H1 (cell line): ENCODE data around the gene NDUFB8. TPM values are rescaled to one million over a fixed set of nuclear protein-coding genes. Genes with fewer than 3 reads are reported as not detected.
A peak's percentile ranks its signal among the peaks of the same experiment; 100 is the strongest.

Experiments
- CTCF ChIA-PET: fragments of 300-600 bp; sonication (Branson Sonifier 250); formaldehyde crosslinking; loops from one replicate; lab custom pipeline; 2021; ENCODE audit not compliant: partially characterized antibody; lab: Charles Lee
- POLR2A ChIA-PET: fragments of 300-600 bp; sonication (Branson Sonifier 250); formaldehyde crosslinking; loops from one replicate; lab custom pipeline; 2021; ENCODE audit warnings: inconsistent platforms; ENCODE audit not compliant: partially characterized antibody; lab: Charles Lee
- DNase-seq, 2 experiments: peaks; one replicate each; pipeline versions ENCODE4 v3.0.0 to v3.0.0-alpha.2; 2010 to 2022; ENCODE audit warnings: low spot score in 2 of 2, low read depth in 1 of 2, mixed read lengths in 1 of 2
- FAIRE-seq: peaks from 2 replicates; lab custom pipeline; 2011; peaks lifted over from hg19 to GRCh38; lab: Jason Lieb, UNC
- H2AFZ ChIP-seq: 2 replicates; pipeline ENCODE4 v1.8.1; 2012; ENCODE audit warnings: low read length, inconsistent platforms
- H2AK5ac ChIP-seq: 2 replicates; pipeline ENCODE4 v1.6.1; 2013; ENCODE audit warnings: low read depth, low read length
- H2BK120ac ChIP-seq: replicated peaks from 2 replicates; pipeline ENCODE3; 2013; ENCODE audit warnings: low read depth, low read length, inconsistent platforms
- H2BK12ac ChIP-seq: 2 replicates; pipeline ENCODE4 v1.6.1; 2013; ENCODE audit warnings: low read depth, low read length
- H2BK15ac ChIP-seq: 2 replicates; pipeline ENCODE4 v1.6.1; 2013; ENCODE audit warnings: low read length
- H2BK20ac ChIP-seq: 2 replicates; pipeline ENCODE4 v1.6.1; 2013; ENCODE audit warnings: low read length
- H2BK5ac ChIP-seq: 2 replicates; pipeline ENCODE4 v1.6.1; 2013; ENCODE audit warnings: low read depth, low read length
- H3K14ac ChIP-seq: 2 replicates; pipeline ENCODE4 v1.6.1; 2013; ENCODE audit warnings: inconsistent platforms; ENCODE audit not compliant: insufficient read length
- H3K18ac ChIP-seq: 2 replicates; pipeline ENCODE4 v1.6.1; 2013; ENCODE audit warnings: low read length; ENCODE audit errors: extremely low read depth
- H3K23ac ChIP-seq: 2 replicates; pipeline ENCODE4 v1.6.1; 2013; ENCODE audit warnings: inconsistent platforms; ENCODE audit not compliant: insufficient read length
- H3K23me2 ChIP-seq: 2 replicates; pipeline ENCODE4 v1.6.1; 2013; ENCODE audit warnings: low read depth, low read length
- H3K27ac ChIP-seq: 2 replicates; pipeline ENCODE4 v1.6.1; 2011; ENCODE audit warnings: low read depth, low read length, inconsistent platforms
- H3K27me3 ChIP-seq, 4 experiments: replicated peaks in 1 of 4; 1 replicate in 1 of 4; 2 replicates in 3 of 4; pipeline versions ENCODE4 v1.6.1 to v1.8.1; 2011 to 2013; ENCODE audit warnings: low read length in 3 of 4, mild to moderate bottlenecking in 3 of 4, inconsistent platforms in 2 of 4, mixed read lengths in 2 of 4, moderate library complexity in 1 of 4; ENCODE audit not compliant: control insufficient read depth in 3 of 4, insufficient read depth in 3 of 4; ENCODE audit errors: extremely low read depth in 1 of 4
- H3K36me3 ChIP-seq, 4 experiments: 2 replicates each; pipeline versions ENCODE4 v1.6.1 to v1.8.1; 2011 to 2013; ENCODE audit warnings: mild to moderate bottlenecking in 4 of 4, low read length in 3 of 4, moderate library complexity in 2 of 4, control low read depth in 1 of 4, inconsistent platforms in 1 of 4; ENCODE audit not compliant: insufficient read depth in 4 of 4, control insufficient read depth in 2 of 4
- H3K4ac ChIP-seq: replicated peaks from 2 replicates; pipeline ENCODE3; 2013; ENCODE audit warnings: low read length, low read depth, mixed read lengths, inconsistent platforms; ENCODE audit not compliant: insufficient read length
- H3K4me1 ChIP-seq, 4 experiments: replicated peaks in 1 of 4; 1 replicate in 1 of 4; 2 replicates in 3 of 4; pipeline versions ENCODE4 v1.6.1 to v1.8.1; 2011 to 2013; ENCODE audit warnings: low read length in 3 of 4, inconsistent platforms in 2 of 4, mixed read lengths in 1 of 4; ENCODE audit not compliant: insufficient read depth in 4 of 4, control insufficient read depth in 3 of 4
- H3K4me2 ChIP-seq, 2 experiments: 2 replicates each; pipeline versions ENCODE4 v1.6.1 to v1.8.1; 2011 to 2013; ENCODE audit warnings: low read depth in 2 of 2, low read length in 2 of 2, control low read depth in 1 of 2, inconsistent platforms in 1 of 2, mild to moderate bottlenecking in 1 of 2; ENCODE audit not compliant: insufficient read depth in 1 of 2
- H3K4me3 ChIP-seq, 4 experiments: fragments of 200-600, 300-600 bp in 1 of 4; sonication (generic), shearing (Covaris generic), sonication (Bioruptor Twin) in 1 of 4; 2 replicates each; pipeline versions ENCODE4 v1.5.1 to v1.8.1; 2011 to 2016; ENCODE audit warnings: low read length in 4 of 4, low read depth in 3 of 4, control low read depth in 2 of 4, inconsistent platforms in 2 of 4, mild to moderate bottlenecking in 2 of 4, mixed read lengths in 1 of 4, moderate library complexity in 1 of 4; ENCODE audit not compliant: insufficient read depth in 2 of 4; ENCODE audit errors: extremely low read depth in 1 of 4
- H3K56ac ChIP-seq: replicated peaks from 2 replicates; pipeline ENCODE3; 2013; ENCODE audit warnings: low read depth, mild to moderate bottlenecking, mixed read lengths, low read length, inconsistent platforms; ENCODE audit not compliant: insufficient read length
- H3K79me1 ChIP-seq: 2 replicates; pipeline ENCODE4 v1.6.1; 2013; ENCODE audit warnings: low read depth, low read length, control low read depth
- H3K79me2 ChIP-seq, 2 experiments: 2 replicates each; pipeline versions ENCODE4 v1.6.1 to v1.8.1; 2012 to 2013; ENCODE audit warnings: low read length in 2 of 2, mild to moderate bottlenecking in 2 of 2, inconsistent platforms in 1 of 2; ENCODE audit not compliant: insufficient read depth in 2 of 2, control insufficient read depth in 1 of 2
- H3K9ac ChIP-seq, 4 experiments: replicated peaks in 1 of 4; 1 replicate in 1 of 4; 2 replicates in 3 of 4; pipeline versions ENCODE4 v1.6.1 to v1.8.1; 2011 to 2013; ENCODE audit warnings: low read depth in 3 of 4, low read length in 3 of 4, control low read depth in 2 of 4, mild to moderate bottlenecking in 2 of 4, moderate library complexity in 2 of 4, inconsistent platforms in 1 of 4; ENCODE audit errors: extremely low read depth in 1 of 4
- H3K9me3 ChIP-seq, 2 experiments: 2 replicates each; pipeline versions ENCODE4 v1.6.1 to v1.8.1; 2012 to 2013; ENCODE audit warnings: mild to moderate bottlenecking in 2 of 2, moderate library complexity in 2 of 2, control low read depth in 1 of 2, inconsistent platforms in 1 of 2, low read depth in 1 of 2, low read length in 1 of 2, mixed read lengths in 1 of 2; ENCODE audit not compliant: insufficient read depth in 2 of 2
- H4K20me1 ChIP-seq, 2 experiments: replicated peaks in 1 of 2; 2 replicates each; pipeline versions ENCODE3 to v1.8.1; 2011 to 2013; ENCODE audit warnings: inconsistent platforms in 2 of 2, low read length in 2 of 2, mild to moderate bottlenecking in 1 of 2; ENCODE audit not compliant: insufficient read depth in 2 of 2, control insufficient read depth in 1 of 2
- H4K5ac ChIP-seq: 2 replicates; pipeline ENCODE4 v1.6.1; 2013; ENCODE audit warnings: low read length, low read depth, mixed read lengths, inconsistent platforms; ENCODE audit not compliant: insufficient read length
- H4K8ac ChIP-seq: 2 replicates; pipeline ENCODE4 v1.8.0; 2013; ENCODE audit warnings: mild to moderate bottlenecking, moderate library complexity, low read length, inconsistent platforms; ENCODE audit not compliant: insufficient read depth; ENCODE audit errors: extremely low read depth
- H4K91ac ChIP-seq: replicated peaks from 2 replicates; pipeline ENCODE3; 2013; ENCODE audit warnings: low read length, mixed read lengths, inconsistent platforms; ENCODE audit not compliant: insufficient read length
- CHD2 ChIP-seq: IDR thresholded peaks from 2 replicates; pipeline ENCODE4 v1.6.1; 2012; ENCODE audit warnings: low read length, improper control_type of control experiment
- CREB1 ChIP-seq: IDR thresholded peaks from 2 replicates; pipeline ENCODE4 v1.6.1; 2012; ENCODE audit warnings: inconsistent platforms
- CTBP2 ChIP-seq: IDR thresholded peaks from 2 replicates; pipeline ENCODE4 v1.7.0; 2011; ENCODE audit warnings: borderline replicate concordance, mild to moderate bottlenecking, moderate library complexity, mixed read lengths, low read length; ENCODE audit not compliant: insufficient read depth, insufficient read length
- FOSL1 ChIP-seq: IDR thresholded peaks from 2 replicates; pipeline ENCODE4 v1.6.1; 2011; ENCODE audit warnings: mild to moderate bottlenecking, low read depth, low read length, moderate library complexity; ENCODE audit not compliant: insufficient read depth
- GTF2F1 ChIP-seq: IDR thresholded peaks from 2 replicates; pipeline ENCODE4 v1.6.1; 2012; ENCODE audit warnings: low read depth, low read length, improper control_type of control experiment, borderline replicate concordance
- MAFK ChIP-seq: IDR thresholded peaks from 2 replicates; pipeline ENCODE4 v1.6.1; 2012; ENCODE audit warnings: low read depth, mild to moderate bottlenecking, improper control_type of control experiment, low read length
- NANOG ChIP-seq: IDR thresholded peaks from 2 replicates; pipeline ENCODE4 v1.6.1; 2011; ENCODE audit warnings: low read length, low read depth, mild to moderate bottlenecking, inconsistent platforms; ENCODE audit not compliant: insufficient read depth, poor library complexity, severe bottlenecking
- RAD21 ChIP-seq, 2 experiments: IDR thresholded peaks in 1 of 2; conservative IDR thresholded peaks in 1 of 2; 2 replicates each; pipeline ENCODE4 v1.6.1; 2011; ENCODE audit warnings: low read depth in 2 of 2, low read length in 2 of 2, improper control_type of control experiment in 1 of 2, inconsistent platforms in 1 of 2, mild to moderate bottlenecking in 1 of 2, moderate library complexity in 1 of 2
- SP2 ChIP-seq: IDR thresholded peaks from 2 replicates; pipeline ENCODE4 v1.6.1; 2012; ENCODE audit warnings: mild to moderate bottlenecking, low read length, inconsistent platforms
- TAF1 ChIP-seq: IDR thresholded peaks from 2 replicates; pipeline ENCODE4 v1.6.1; 2011; ENCODE audit warnings: mild to moderate bottlenecking, low read depth, low read length
- WGBS, 2 experiments: shearing (Covaris generic) in 1 of 2; methylation state at CpG; one replicate each; pipeline versions ENCODE4 v1.1.6 to v1.1.7; 2013 to 2015; ENCODE audit warnings: low lambda C conversion rate in 2 of 2, mixed read lengths in 2 of 2, inconsistent platforms in 1 of 2, low coverage in 1 of 2, missing lambda C conversion rate in 1 of 2; ENCODE audit not compliant: insufficient replicate concordance in 2 of 2, insufficient coverage in 1 of 2, insufficient read length in 1 of 2; ENCODE audit errors: extremely low coverage in 1 of 2, missing lambda C conversion rate in 1 of 2; 5-methylcytosine and 5-hydroxymethylcytosine counted together
- polyA plus RNA-seq, 7 experiments: library from polyadenylated mRNA; depleted of rRNA in 3 of 7; stranded (reverse) in 5 of 7; unstranded in 2 of 7; fragments of >200 nt in 5 of 7; fragments of 200-250 nt in 2 of 7; gene quantifications; 1 replicate in 5 of 7; 2 replicates in 1 of 7; 4 replicates in 1 of 7; pipeline versions ENCODE4 v1.2.1 to v1.2.3, GENCODE V29; 2011 to 2013; ENCODE audit warnings: missing spikeins in 2 of 7, mixed read lengths in 2 of 7
- total RNA-seq: library from RNA; stranded (reverse); fragmentation: NEBNext Ultra II Directional; extraction: Animal tissue kit (Norgen Biotek cat#: 25700); gene quantifications from 2 replicates; pipeline ENCODE4 v1.2.1, GENCODE V29; 2021
- TF ChIP-seq, protein P1 (sequence below): IDR thresholded peaks from 2 replicates; pipeline ENCODE4 v1.6.1; 2012; ENCODE audit warnings: low read length, inconsistent platforms

The NDUFB8 gene
- total and polyA plus RNA-seq, 2 of the 8 experiments (the other 6 are each of a cell fraction or from before 2014, with no cell fraction given): 175 to 455 TPM

DNA sequence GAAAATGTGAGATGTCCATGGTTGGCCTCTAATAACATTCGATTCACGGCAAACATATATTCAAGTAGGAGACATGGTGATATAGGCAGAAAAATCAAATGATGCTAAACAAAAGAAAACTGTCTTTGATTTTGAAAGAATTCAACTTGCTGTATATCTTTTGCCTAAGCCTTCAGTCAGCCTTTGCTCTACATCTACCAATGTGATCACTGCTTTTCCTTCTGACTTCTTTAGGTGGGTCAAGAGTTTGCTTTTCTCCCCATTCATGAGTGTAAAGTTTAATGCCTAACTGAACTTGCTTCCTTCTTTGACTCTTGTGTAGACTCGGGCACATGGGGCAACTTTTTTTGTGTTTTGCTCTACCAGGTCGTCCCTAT lies 5.7 kb upstream of the NDUFB8 start:
- Histone ChIP-seq H3K14ac (no peak overlapping the region), H3K36me3 (peaks cover 7 to 27% (median 20%) of the 10 kb centered on the region in 4 experiments), H3K27me3 (no peaks in the 10 kb centered on the region), H3K4me3 (peak overlapping the region in 2 of 4 experiments; percentile 89 to 94; a peak in 5 of 8 replicates), H3K23ac (no peak overlapping the region), H3K23me2 (peaks cover 3% of the 10 kb centered on the region; the same call in 1 of the 2 replicates), H3K79me1 (peaks cover 4% of the 10 kb centered on the region), H2AFZ (peak overlapping the region; percentile 99), H3K9me3 (no peaks in the 10 kb centered on the region), H3K9ac (no peak overlapping the region), H3K79me2 (peaks cover 10 to 31% of the 10 kb centered on the region in 2 experiments), H4K91ac (no peak overlapping the region), H4K20me1 (peaks cover 6 to 8% of the 10 kb centered on the region in 2 experiments), H2BK120ac (no peak overlapping the region), H2BK12ac (no peak overlapping the region), H2BK15ac (peak overlapping the region; percentile 4; the same call in 1 of the 2 replicates), H3K18ac (no peak overlapping the region), H3K4me1 (peaks cover 0 to 9% (median 5%) of the 10 kb centered on the region in 4 experiments; a peak in 5 of 7 replicates), H3K4me2 (peak overlapping the region in 1 of 2 experiments; percentile 59), H3K4ac (no peak overlapping the region), H3K27ac (no peak overlapping the region), H2AK5ac (no peak overlapping the region), H2BK20ac (no peak overlapping the region), H2BK5ac (no peak overlapping the region), H3K56ac (no peak overlapping the region), H4K5ac (no peak overlapping the region), H4K8ac (no peak overlapping the region)
- WGBS, 2 experiments: 52% methylated on average over 4 of the region's 4 CpGs; no CpG with 5 or more reads in 1 of the 2 experiments
- FAIRE-seq (no peak), DNase-seq (no peak)
- POLR2A ChIA-PET: interaction anchor here (0.7 to 1.8 kb wide), 12 partner anchors 8 to 454 kb away, joined by 3 to 7 read pairs (median 5); partner anchors contain the start of gene SEC31B
- CTCF ChIA-PET: interaction anchor here (0.6 to 8.0 kb wide), 16 partner anchors 9 to 462 kb away, joined by 3 to 70 read pairs (median 6); partner anchors contain the start of gene SEC31B
- no peak for TF ChIP-seq CREB1
- no peak for TF ChIP-seq GTF2F1
- TF ChIP-seq MAFK: no peak
- no peak for TF ChIP-seq CTBP2
- TF ChIP-seq FOSL1: no peak
- TF ChIP-seq TAF1: no peak
- TF ChIP-seq CHD2: no peak
- TF ChIP-seq, protein P1, sequence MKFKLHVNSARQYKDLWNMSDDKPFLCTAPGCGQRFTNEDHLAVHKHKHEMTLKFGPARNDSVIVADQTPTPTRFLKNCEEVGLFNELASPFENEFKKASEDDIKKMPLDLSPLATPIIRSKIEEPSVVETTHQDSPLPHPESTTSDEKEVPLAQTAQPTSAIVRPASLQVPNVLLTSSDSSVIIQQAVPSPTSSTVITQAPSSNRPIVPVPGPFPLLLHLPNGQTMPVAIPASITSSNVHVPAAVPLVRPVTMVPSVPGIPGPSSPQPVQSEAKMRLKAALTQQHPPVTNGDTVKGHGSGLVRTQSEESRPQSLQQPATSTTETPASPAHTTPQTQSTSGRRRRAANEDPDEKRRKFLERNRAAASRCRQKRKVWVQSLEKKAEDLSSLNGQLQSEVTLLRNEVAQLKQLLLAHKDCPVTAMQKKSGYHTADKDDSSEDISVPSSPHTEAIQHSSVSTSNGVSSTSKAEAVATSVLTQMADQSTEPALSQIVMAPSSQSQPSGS: no peak
- no peak for TF ChIP-seq RAD21 (IDR thresholded peaks at IDR 0.05 in 1 of 2, conservative IDR thresholded peaks at IDR 0.05 in 1 of 2; ENCODE audit: low read depth in 2 of 2, low read length in 2 of 2)
- no peak for TF ChIP-seq NANOG
- TF ChIP-seq SP2: no peak
